ENCODE measurements around the gene SALL2.
"Not testable (repeated sequence)": the region's sequence is repeated elsewhere in the genome, so short reads cannot be mapped to it uniquely, and the experiment has no call there.

Gene SALL2

GRCh38 chr14:21525962-21526671, at the start of gene SALL2:
Gene SALL2, minus strand, starts transcription at chr14:21526346. Its CDS starts 219 bp downstream, at chr14:21526127.
- peak; percentile 57 for DNase-seq (ENCODE audit: low spot score)

- no peak for DNase-seq (ENCODE audit: low spot score)
These were observed 49.5 kb upstream of the SALL2 start for GRCh38 chr14:21575661-21576060.

- DNase-seq (ENCODE audit: low spot score): no peak
These were observed 46.5 kb upstream of the SALL2 start for GRCh38 chr14:21572604-21573003.

- no peak for DNase-seq (ENCODE audit: low spot score)
These were observed 32.6 kb upstream of the SALL2 start for GRCh38 chr14:21558703-21559170.

GRCh38 chr14:21557084-21557901, 31.1 kb upstream of the SALL2 start:
- peak; percentile 83 for DNase-seq (ENCODE audit: low spot score)

GRCh38 chr14:21556378-21557083, 30.4 kb upstream of the SALL2 start:
- no peak for DNase-seq (ENCODE audit: low spot score)

- no peak for DNase-seq (ENCODE audit: low spot score)
These were observed 27.1 kb upstream of the SALL2 start for GRCh38 chr14:21553266-21553665.

- DNase-seq (ENCODE audit: low spot score): not testable (repeated sequence)
These were observed 18.4 kb upstream of the SALL2 start for GRCh38 chr14:21544588-21544987.

GRCh38 chr14:21543963-21544362, 17.8 kb upstream of the SALL2 start:
- DNase-seq (ENCODE audit: low spot score): no peak

- no peak for DNase-seq (ENCODE audit: low spot score)
These were observed 17.4 kb upstream of the SALL2 start for GRCh38 chr14:21543521-21543960.

GRCh38 chr14:21541413-21542074, 15.4 kb upstream of the SALL2 start:
- no peak for DNase-seq (ENCODE audit: low spot score)

GRCh38 chr14:21539189-21539940, 13.2 kb upstream of the SALL2 start:
- DNase-seq (ENCODE audit: low spot score): no peak

- DNase-seq (ENCODE audit: low spot score): no peak
These were observed 10.9 kb upstream of the SALL2 start for GRCh38 chr14:21537090-21537424.

GRCh38 chr14:21536418-21537089, 10.4 kb upstream of the SALL2 start:
- no peak for DNase-seq (ENCODE audit: low spot score)

GRCh38 chr14:21535545-21536417, 9.6 kb upstream of the SALL2 start:
- DNase-seq (ENCODE audit: low spot score): no peak

GRCh38 chr14:21534576-21534975, 8.4 kb upstream of the SALL2 start:
- DNase-seq (ENCODE audit: low spot score): no peak

GRCh38 chr14:21533294-21533693, 7.1 kb upstream of the SALL2 start:
- DNase-seq (ENCODE audit: low spot score): no peak

- DNase-seq (ENCODE audit: low spot score): no peak
These were observed 3.4 kb upstream of the SALL2 start for GRCh38 chr14:21529515-21529914.
